SK-N-SH treated with all-trans-retinoic acid at 6 μM for 48 hours (cell line): Measurements from ENCODE around the gene CD3G.

Experiments
- ATAC-seq: fragments of 200-7000 bp; cut with Tn5 transposase; 3 replicates; pipeline ENCODE4 v1.9.1; 2020; ENCODE audit warnings: mild to moderate bottlenecking, moderate library complexity
- ARNTL ChIP-seq: fragments of 450-650 bp; formaldehyde crosslinking; IDR thresholded peaks from 2 replicates; pipeline ENCODE4 v1.5.0; 2020; ENCODE audit warnings: low read depth, mild to moderate bottlenecking, moderate library complexity, borderline replicate concordance
- BACH2 ChIP-seq: fragments of 250-450 bp; sonication (Bioruptor Pico); IDR thresholded peaks from 2 replicates; pipeline ENCODE4 v1.9.0; 2021; ENCODE audit warnings: mild to moderate bottlenecking, borderline replicate concordance
- CREB5 ChIP-seq: fragments of 250-450 bp; sonication (Bioruptor Pico); IDR thresholded peaks from 2 replicates; pipeline ENCODE4 v1.5.1; 2020; ENCODE audit warnings: low read depth, mild to moderate bottlenecking, moderate library complexity
- CSDC2 ChIP-seq: fragments of 250-450 bp; sonication (Bioruptor Pico); IDR thresholded peaks from 2 replicates; pipeline ENCODE4 v1.5.0; 2020; ENCODE audit warnings: mild to moderate bottlenecking, moderate library complexity
- CSRNP3 ChIP-seq: fragments of 250-450 bp; sonication (Bioruptor Pico); IDR thresholded peaks from 2 replicates; pipeline ENCODE4 v1.5.1; 2021; ENCODE audit warnings: mild to moderate bottlenecking, moderate library complexity
- ESRRG ChIP-seq: fragments of 250-450 bp; sonication (Bioruptor Pico); IDR thresholded peaks from 2 replicates; pipeline ENCODE4 v1.6.1; 2021; ENCODE audit warnings: mild to moderate bottlenecking
- GLIS3 ChIP-seq: fragments of 250-450 bp; sonication (Bioruptor Pico); IDR thresholded peaks from 2 replicates; pipeline ENCODE4 v1.5.0; 2020; ENCODE audit warnings: mild to moderate bottlenecking, moderate library complexity
- OSR1 ChIP-seq: fragments of 250-450 bp; sonication (Bioruptor Pico); IDR thresholded peaks from 2 replicates; pipeline ENCODE4 v1.8.0; 2022; ENCODE audit warnings: moderate library complexity, mild to moderate bottlenecking, inconsistent platforms
- PATZ1 ChIP-seq: fragments of 250-450 bp; sonication (Bioruptor Pico); IDR thresholded peaks from 2 replicates; pipeline ENCODE4 v1.8.0; 2020; ENCODE audit warnings: mild to moderate bottlenecking, moderate library complexity, borderline replicate concordance
- POU6F1 ChIP-seq: fragments of 250-450 bp; sonication (Bioruptor Pico); IDR thresholded peaks from 2 replicates; pipeline ENCODE4 v1.8.0; 2021; ENCODE audit warnings: low read depth, mild to moderate bottlenecking, moderate library complexity, borderline replicate concordance
- PPARA ChIP-seq: fragments of 250-450 bp; sonication (Bioruptor Pico); IDR thresholded peaks from 2 replicates; pipeline ENCODE4 v1.5.0; 2020; ENCODE audit warnings: mild to moderate bottlenecking, borderline replicate concordance
- RARB ChIP-seq: fragments of 250-450 bp; sonication (Bioruptor Pico); IDR thresholded peaks from 2 replicates; pipeline ENCODE4 v1.8.0; 2021; ENCODE audit warnings: mild to moderate bottlenecking, moderate library complexity
- TCF4 ChIP-seq: fragments of 250-450 bp; sonication (Bioruptor Pico); IDR thresholded peaks from 2 replicates; pipeline ENCODE4 v1.8.0; 2021; ENCODE audit warnings: mild to moderate bottlenecking, moderate library complexity, borderline replicate concordance
- TOX ChIP-seq: fragments of 250-450 bp; sonication (Bioruptor Pico); IDR thresholded peaks from 2 replicates; pipeline ENCODE4 v1.8.0; 2021; ENCODE audit warnings: mild to moderate bottlenecking, moderate library complexity, borderline replicate concordance
- ZFP3 ChIP-seq: fragments of 250-450 bp; sonication (Bioruptor Pico); IDR thresholded peaks from 2 replicates; pipeline ENCODE4 v1.5.0; 2020; ENCODE audit warnings: mild to moderate bottlenecking, moderate library complexity
- ZFP30 ChIP-seq: fragments of 450-650 bp; formaldehyde crosslinking; IDR thresholded peaks from 2 replicates; pipeline ENCODE4 v1.5.0; 2022; ENCODE audit warnings: mild to moderate bottlenecking, moderate library complexity
- ZNF70 ChIP-seq: fragments of 450-650 bp; formaldehyde crosslinking; IDR thresholded peaks from 2 replicates; pipeline ENCODE4 v1.5.0; 2020; ENCODE audit warnings: mild to moderate bottlenecking, moderate library complexity
- ZNF8 ChIP-seq: fragments of 450-650 bp; formaldehyde crosslinking; IDR thresholded peaks from 2 replicates; pipeline ENCODE4 v1.5.0; 2020; ENCODE audit warnings: mild to moderate bottlenecking, moderate library complexity

Gene CD3G

GRCh38 chr11:118374729-118375128 is 30.6 kb downstream of the CD3G start:
- no peak for ATAC-seq
- TF ChIP-seq GLIS3 (CRISPR knock-in tag) (no peak), PATZ1 (CRISPR knock-in tag) (no peak), ZFP3 (CRISPR knock-in tag) (no peak), TCF4 (no peak)

- TF ChIP-seq CSRNP3 (CRISPR knock-in tag): no peak
- no peak for TF ChIP-seq CREB5 (CRISPR knock-in tag)
- TF ChIP-seq ARNTL (CRISPR knock-in tag): no peak
- no peak for TF ChIP-seq ESRRG (CRISPR knock-in tag)
- TF ChIP-seq POU6F1 (CRISPR knock-in tag): no peak
- no peak for TF ChIP-seq BACH2 (CRISPR knock-in tag)
- no peak for TF ChIP-seq PPARA
- no peak for TF ChIP-seq TCF4
- ATAC-seq: no peak
Measured at GRCh38 chr11:118375978-118376377, 31.8 kb downstream of the CD3G start.

GRCh38 chr11:118379497-118379896 is 35.4 kb downstream of the CD3G start:
- TF ChIP-seq POU6F1 (CRISPR knock-in tag): no peak
- TF ChIP-seq, all 23 proteins: peak for 0
- no peak for ATAC-seq

GRCh38 chr11:118380571-118380970 is 36.4 kb downstream of the CD3G start:
- ATAC-seq: no peak
- TF ChIP-seq RARB: no peak
- TF ChIP-seq ZNF8 (CRISPR knock-in tag): no peak
- TF ChIP-seq PPARA: no peak
- TF ChIP-seq PATZ1 (CRISPR knock-in tag): no peak
- no peak for TF ChIP-seq CREB5 (CRISPR knock-in tag)
- TF ChIP-seq CSDC2 (CRISPR knock-in tag): no peak
- no peak for TF ChIP-seq ESRRG (CRISPR knock-in tag)
- no peak for TF ChIP-seq ZNF70 (CRISPR knock-in tag)
- no peak for TF ChIP-seq OSR1 (CRISPR knock-in tag)
- TF ChIP-seq ZFP30 (CRISPR knock-in tag): no peak
- no peak for TF ChIP-seq ARNTL (CRISPR knock-in tag)
- no peak for TF ChIP-seq TOX (CRISPR knock-in tag)
